T follicular helper cell (primary cell): ENCODE data around the gene IRF7.

Experiments
- DNase-seq: peaks from one replicate; pipeline ENCODE4 v3.0.0-alpha.2; 2020; ENCODE audit warnings: low read depth

IRF7 gene

DNA sequence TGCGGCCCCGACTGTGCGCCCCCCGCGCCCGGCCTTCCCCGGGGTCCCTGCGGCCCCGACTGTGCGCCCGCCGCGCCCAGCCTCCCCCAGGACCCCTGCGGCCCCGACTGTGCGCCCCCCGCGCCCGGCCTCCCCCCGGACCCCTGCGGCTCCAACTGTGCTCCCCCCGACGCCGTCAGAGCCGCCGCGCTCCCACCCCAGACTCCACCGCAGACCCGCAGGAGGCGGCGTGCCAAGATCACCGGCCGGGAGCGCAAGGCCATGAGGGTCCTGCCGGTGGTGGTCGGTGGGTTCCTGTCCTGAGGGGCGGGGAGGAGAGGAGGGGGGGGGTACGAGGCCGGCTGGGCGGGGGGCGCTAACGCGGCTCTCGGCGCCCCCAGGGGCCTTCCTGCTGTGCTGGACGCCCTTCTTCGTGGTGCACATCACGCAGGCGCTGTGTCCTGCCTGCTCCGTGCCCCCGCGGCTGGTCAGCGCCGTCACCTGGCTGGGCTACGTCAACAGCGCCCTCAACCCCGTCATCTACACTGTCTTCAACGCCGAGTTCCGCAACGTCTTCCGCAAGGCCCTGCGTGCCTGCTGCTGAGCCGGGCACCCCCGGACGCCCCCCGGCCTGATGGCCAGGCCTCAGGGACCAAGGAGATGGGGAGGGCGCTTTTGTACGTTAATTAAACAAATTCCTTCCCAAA is 24.4 kb upstream of the IRF7 start:
- no peak for DNase-seq

DNA sequence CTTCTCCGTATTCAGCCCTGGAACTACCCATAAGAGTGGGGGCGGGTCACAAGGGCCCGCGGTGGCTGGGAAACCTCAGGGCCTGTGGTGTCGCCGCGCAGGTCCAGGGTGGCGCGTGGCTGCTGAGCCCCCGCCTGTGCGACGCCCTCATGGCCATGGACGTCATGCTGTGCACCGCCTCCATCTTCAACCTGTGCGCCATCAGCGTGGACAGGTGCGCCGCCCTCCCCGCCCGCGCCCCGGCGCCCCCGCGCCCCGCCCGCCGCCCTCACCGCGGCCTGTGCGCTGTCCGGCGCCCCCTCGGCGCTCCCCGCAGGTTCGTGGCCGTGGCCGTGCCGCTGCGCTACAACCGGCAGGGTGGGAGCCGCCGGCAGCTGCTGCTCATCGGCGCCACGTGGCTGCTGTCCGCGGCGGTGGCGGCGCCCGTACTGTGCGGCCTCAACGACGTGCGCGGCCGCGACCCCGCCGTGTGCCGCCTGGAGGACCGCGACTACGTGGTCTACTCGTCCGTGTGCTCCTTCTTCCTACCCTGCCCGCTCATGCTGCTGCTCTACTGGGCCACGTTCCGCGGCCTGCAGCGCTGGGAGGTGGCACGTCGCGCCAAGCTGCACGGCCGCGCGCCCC is 23.7 kb upstream of the IRF7 start:
- no peak for DNase-seq

DNA sequence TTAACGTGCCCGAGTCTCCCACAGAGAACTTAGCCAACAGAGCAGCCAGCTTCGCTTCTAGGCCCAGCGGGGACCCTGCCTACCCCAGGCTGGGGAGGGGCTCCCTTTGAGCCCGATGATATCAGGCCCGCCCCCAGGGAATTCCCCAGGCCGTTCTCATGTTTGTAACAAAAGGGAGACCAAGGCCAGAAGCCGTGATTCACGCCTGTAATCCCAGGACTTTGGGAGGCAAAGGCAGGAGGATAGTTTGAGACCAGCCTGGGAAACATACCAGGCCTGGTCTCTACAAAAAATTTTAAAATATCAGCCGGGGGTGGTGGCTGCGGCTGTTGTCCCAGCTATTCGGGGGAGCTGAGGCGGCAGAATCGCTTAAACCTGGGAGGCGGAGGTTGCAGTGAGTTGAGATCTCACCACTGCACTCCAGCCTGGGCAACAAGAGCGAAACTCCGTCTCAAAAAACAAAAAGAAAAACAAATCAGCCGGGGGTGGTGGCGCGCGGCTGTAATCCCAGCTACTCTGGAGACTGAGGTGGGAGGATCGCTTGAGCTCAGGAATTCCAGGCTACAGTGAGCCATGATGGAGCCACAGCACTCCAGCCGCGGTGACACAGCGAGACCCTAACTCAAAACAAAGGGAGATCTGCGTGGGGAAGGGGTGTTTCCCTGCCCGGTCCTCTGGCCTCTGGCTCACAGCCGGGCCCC is 23.0 kb upstream of the IRF7 start:
- no peak for DNase-seq

DNA sequence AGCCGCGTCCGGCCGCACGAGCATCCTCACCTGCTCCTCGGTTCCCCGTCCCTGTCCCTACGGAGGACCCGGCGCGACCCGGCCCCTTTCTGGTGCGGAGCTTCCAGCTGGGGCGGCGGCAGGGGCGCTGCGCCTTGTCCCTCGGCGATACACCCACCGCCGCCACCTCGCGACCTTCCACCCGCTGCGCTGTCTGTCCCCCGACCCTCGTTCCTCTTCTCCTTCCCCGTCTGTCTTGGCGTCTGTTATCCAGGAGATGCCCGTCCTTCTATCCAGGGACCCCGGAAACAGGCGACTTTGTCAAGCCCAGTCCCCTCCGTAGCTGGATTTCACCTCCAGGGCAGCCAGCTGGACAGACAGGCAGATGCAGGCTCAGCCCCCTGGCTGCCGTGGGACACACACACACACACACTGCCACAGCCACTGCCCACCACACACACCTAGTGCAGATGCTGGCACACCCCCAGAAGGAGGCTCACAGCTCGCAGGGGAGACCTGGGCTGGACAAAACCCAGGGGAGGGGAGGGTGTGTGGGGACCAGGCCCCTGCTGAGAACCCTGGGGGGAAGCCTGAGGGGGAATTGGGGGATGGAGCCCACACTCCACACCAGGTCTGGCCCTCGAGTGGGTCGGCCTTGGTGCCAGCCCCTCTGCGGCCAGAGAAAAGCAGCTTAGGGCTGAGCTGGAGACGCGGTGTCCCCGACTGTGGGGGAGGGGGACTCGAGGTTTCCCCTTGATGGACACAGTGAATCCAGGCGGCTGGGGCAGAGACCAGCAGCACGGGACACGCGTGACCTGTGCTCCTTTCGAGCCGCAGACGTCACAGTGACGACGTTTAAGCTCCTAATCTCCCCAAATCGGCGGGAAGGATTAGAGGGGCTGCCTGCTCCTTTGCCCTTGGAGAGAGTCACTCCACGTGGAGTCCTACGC is 22.1 kb upstream of the IRF7 start:
- DNase-seq: no peak

DNA sequence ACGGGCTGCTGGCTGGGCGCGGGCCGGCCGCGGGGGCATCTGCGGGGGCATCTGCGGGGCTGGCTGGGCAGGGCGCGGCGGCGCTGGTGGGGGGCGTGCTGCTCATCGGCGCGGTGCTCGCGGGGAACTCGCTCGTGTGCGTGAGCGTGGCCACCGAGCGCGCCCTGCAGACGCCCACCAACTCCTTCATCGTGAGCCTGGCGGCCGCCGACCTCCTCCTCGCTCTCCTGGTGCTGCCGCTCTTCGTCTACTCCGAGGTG is 21.5 kb upstream of the IRF7 start:
- no peak for DNase-seq

DNA sequence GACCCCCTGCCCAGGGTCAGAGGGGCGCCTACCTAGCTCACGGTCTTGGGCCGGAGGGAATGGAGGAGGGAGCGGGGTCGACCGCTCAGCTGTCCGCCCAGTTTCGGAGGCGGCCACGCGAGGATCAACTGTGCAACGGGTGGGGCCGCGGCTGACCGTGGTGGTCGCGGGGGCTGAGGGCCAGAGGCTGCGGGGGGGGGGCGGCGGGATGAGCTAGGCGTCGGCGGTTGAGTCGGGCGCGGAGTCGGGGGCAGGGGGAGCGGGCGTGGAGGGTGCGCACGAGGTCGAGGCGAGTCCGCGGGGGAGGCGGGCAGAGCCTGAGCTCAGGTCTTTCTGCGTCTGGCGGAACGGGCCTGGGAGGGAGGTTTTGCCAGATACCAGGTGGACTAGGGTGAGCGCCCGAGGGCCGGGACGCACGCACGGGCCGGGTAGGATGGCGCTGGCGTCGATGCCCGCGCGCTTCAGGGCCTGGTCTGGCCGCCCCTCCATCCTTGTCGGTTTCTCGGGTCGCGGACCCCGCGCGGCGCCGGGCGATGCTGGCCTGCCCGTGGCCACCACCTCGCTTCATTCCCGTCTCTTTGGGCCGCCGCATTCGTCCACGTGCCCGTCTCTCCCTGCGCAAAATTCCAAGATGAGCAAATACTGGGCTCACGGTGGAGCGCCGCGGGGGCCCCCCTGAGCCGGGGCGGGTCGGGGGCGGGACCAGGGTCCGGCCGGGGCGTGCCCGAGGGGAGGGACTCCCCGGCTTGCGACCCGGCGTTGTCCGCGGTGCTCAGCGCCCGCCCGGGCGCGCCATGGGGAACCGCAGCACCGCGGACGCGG is 21.0 kb upstream of the IRF7 start, which contains the start of gene DRD4:
Gene DRD4, plus strand, starts transcription at position 759 of the 822 bp plus-strand sequence. Its CDS starts 36 bp downstream, at position 795.
- DNase-seq: no peak

DNA sequence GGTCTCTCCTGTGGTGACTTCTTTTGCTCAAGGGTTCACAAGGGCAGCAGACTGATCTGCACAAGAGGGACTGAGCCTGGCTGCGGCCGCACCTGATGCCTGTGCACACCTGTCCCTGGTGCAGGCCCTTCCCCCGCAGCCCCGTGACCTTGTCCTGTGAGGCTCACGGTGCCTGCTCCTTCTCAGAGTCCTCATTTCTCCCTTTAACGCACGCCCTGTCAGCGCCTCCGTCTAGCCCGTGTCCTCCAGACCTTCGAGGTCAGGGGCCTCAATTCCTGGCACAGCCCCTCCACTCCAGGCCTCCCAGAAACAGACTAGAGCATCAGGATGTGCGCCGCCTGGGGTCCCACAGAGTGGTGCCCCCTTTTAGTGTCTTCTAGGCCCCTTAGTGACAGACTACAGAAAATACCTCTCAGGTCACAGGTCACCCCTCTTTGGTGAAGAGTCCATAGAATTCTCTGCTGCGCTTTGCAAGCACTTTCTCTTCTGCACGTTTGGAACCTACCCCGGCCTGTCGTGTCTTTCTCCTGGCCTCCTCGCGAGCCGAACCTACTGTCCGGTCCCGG is 20.3 kb upstream of the IRF7 start:
- no peak for DNase-seq

DNA sequence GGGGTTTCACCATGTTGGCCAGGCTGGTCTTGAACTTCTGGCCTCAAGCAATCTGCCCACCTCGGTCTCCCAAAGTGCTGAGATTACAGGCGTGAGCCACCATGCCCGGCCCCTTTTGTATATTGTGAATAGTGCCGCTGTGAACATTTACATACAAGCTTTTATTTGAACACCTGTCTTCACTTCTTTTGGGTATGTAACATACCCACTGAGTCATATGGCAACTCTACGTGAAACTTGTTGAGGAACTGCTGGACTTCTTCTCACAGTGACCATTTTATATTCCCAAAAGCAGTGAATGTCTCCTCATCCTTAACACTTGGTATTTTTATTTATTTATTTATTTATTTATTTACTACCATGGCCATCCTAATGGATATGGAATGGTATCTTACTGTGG is 15.1 kb upstream of the IRF7 start:
- no peak for DNase-seq

DNA sequence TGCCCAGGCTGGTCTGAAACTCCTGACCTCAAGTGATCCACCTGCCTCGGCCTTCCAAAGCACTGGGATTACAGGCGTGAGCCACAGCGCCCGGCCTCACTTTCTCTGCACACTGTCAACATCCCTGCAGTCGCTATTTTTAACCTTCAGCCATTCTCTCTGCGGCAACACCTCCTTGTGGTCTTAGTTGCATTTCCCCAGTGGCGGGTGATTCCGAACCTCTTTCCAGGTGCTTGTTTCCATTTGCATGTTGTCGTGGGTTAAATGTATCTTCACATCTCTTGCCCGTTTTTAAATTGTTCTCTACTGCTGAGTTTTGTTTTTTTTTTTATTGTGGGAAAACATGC is 13.5 kb upstream of the IRF7 start:
- DNase-seq: no peak

DNA sequence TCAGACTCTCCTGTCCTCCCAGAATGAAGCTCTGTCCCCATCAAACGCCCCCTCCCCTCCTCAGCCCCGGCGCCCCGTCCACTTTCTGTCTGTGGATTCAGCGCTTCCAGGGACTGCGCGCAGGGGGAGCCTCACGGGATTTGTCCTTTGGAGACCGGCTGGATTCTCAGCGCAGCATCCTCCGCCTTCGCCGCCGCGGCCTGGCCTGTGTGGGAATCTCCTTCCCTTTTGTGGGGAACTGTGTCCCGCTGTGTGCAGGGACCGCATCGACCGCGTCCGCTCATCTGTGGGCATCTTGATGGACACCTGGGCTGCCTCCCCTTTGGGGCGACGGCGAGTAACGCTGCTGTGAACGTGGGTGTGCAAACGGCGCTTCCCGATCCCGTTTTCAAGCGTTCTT is 12.3 kb upstream of the IRF7 start:
- no peak for DNase-seq

DNA sequence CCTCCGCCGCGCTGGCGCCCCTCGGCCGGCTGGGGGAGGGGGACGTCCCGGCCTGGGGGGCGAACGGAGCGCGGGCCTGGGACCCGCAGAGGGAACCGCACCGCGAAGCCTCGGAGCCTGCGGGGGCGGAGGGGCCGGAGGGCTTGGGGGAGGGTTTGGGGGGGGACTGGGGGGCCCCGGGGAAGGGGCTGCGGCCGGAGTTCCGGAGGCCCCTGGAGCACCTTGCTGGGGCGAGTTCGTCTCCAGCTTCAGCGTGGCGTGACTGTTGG is 11.5 kb upstream of the IRF7 start:
- no peak for DNase-seq

DNA sequence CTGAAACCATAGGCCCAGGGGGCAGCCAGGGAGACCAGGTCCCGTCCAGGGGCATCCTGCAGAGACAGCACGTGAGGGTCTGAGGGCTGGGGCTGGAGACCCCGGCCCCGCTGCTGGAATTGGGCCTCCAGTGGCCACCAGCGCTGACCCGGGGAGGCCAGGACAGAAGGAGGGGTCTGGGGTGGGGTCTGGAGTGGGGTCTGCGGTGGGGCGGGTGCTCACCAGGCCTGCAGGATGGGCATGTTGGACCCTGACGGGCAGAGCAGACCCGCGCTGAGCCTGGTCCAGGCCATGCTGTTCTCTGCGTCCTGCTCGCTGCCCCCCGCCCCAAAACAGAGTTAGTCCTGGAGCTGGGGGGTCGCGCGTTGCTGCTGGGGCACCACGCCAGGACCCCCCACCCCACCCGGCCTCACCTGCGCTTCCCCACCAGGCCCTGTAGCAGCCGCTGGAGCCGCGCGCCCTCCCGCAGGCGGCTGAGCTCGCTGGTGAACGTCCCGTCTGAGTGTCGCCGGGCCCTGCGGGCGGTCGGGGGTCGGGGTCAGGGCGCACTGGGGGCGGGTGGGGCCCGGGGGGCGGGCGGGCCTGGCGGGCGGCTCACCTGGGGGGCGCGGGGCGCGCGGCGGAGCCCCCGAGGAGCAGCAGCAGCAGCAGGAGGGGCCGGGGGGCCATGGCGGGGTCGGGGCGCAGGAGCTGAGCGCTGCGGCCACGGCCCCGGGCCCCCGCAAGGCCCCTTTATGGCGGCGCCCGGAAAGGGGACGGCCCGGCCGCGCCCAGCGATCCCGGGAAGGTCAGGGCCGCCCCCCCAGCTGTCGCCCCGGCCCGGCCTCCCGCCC is 10.9 kb upstream of the IRF7 start, which contains the start of gene SCT:
Gene SCT, minus strand, starts transcription at position 707 of the 833 bp plus-strand sequence. Its CDS starts 38 bp downstream, at position 669.
- no peak for DNase-seq

DNA sequence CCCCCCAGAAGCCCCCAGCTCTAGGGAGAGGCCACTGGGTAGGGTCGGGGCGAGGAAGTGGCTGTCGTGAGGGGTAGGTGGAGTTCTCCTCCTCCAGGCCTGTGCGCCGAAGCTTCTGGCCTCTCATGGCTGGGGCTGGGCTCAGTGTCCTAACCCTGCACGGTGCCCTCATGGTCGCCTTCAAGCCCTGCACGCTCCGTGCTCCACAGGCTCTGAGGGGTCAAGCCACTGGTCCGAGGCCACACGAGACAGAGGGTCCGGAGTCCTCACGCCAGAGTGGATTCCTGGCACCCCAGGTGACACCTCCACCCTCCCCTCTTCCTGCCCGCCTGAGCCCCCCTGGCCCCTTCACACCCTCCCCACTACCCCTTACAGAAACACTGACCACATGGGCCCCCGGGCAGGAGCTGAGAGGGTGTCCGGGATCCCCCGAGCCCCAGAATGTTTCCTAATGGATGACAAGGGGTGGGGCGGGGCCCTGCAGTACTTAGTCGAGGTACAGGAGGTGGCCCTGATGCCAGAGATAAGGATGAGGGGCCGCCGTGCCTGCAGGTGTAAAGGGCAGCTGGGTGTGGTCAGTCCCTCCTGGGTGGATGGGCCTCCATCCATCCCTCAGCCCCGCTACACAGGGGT is 10.0 kb upstream of the IRF7 start:
- no peak for DNase-seq

DNA sequence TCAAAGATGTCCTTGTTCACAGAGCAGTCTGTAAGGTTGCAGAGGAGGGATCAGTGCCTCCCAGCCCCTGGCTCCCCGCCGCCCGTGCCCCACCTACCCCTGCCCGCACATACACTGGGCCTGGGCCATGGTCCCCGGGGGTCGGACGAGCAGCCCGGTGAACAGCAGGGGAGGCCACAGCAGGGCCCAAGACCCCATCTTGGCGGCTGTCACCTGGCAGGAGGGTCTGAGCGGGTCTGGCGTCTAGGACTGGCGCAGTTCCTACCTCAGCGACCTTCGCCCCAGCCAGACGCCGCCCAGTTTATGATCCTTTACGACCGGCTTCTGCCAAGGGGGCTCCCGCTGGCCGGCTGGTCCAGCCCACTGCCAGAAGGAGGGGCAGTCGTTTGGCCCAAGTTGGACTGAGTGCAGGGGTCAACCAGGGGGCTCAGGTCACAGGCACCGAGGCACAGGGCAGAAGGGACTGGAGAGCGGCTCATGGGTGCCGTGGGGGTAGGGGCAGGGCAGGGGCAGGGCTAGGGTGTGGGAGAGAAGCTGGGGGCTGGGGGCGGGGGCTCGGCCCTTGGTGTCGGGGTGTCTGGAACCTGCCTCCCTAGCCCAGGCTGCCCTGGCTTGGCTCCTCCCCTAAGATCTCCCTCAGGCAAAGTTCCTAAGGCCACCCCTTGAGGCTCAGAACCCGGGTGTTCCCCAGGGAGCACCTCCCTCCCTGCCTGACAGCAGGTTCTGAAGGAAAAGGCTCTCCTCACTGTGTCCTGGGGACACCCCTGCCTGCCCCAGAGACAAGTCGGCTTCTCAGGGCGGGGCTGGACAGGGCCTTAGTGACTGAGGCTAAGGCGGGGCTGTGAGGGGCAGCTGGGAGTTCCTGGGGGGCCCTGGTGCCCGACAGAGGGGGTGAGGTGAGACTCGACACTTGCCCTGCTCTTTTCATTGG is 9.2 kb upstream of the IRF7 start, which contains the start of gene CDHR5:
Gene CDHR5, minus strand, starts transcription at position 251 of the 931 bp plus-strand sequence. Its CDS starts 53 bp downstream, at position 198.
- no peak for DNase-seq

DNA sequence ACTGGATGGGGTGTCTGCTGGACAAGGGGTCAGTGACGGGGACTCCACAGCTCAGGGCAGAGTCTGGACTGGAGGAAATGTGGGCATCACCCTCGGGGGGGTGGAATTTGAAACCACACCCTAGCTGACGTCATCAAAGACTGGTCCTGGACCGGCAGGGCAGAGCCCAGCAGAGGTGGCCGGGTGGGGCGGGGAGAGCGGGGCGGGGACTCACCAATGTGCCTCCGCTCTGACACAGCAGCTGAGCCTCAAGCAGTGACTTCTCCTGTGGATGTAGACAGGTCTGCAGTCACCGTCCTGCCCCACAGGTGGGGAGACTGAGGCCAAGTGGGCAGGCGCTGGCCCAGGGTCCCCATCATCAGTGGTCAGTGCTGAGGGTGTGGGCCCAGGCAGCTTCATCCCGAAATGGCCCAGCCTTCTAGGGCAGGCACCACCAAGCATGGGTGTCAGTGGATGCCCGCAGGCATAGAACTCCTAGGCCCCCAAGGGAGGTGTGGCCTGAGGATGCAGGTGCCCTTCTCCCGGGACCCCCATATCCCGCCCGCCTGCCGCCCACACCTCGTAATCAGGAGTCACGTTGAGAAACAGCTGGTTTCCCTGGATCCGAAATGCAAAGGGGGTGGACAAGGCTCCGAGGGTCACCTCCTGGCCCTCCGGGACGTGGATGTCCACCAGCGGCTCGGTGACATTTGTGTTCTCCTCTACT is 8.4 kb upstream of the IRF7 start:
- DNase-seq: no peak

DNA sequence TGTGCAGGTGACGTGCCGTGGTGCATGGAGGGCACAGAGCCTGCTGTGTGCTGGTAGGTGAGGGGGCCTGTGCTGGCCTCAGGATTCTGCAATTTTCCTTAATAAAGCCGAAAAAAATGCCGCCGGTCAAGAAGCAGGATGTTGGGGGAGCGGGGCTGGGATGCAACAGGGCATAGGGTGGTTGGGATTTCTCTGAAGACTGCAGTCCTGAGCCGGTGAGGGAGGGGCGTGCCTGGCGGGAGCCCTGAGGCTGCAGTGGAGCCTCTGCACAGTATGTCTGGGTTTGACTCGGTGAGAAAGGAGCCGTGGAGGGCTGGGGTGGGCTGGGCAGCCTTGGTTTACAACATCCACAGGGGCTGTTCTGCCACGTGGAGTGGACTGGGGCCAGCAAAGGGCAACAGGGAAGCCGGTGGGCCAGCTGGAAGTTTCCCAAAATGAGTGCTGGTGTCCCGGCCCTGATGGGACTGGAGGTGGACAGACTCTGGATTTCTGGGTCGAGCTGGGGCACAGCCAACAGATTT is 7.7 kb upstream of the IRF7 start:
- DNase-seq: no peak

DNA sequence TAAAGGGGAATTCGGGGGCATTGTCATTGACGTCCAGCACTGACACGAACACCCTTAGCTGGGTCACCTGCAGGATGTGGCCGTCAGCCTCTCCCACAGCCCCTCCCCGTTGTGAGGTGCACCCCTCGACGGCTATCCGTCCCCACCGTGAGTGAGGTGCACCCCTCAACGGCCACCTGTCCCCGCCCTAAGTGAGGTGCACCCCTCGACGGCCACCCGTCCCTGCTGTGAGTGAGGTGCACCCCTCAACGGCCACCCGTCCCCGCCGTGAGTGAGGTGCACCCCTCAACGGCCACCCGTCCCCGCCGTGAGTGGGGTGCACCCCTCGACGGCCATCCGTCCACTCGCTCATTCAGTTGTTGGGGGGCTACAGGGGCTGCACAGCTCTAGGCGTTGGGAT is 6.1 kb upstream of the IRF7 start:
- DNase-seq: no peak
